Heart left ventricle (tissue), 16 donors: Measurements from ENCODE around the gene DNAL1. TPM values are rescaled to one million over a fixed set of nuclear protein-coding genes. Genes with fewer than 3 reads are reported as not detected.
"Not testable (repeated sequence)": the region's sequence is repeated elsewhere in the genome, so short reads cannot be mapped to it uniquely, and the experiment has no call there.

Experiments
- ATAC-seq, 4 donors: fragments of 200-7000 bp; cut with Tn5 transposase; one replicate each; pipeline ENCODE4 v1.9.1; 2020 to 2022; ENCODE audit warnings: moderate library complexity in 4 of 4, mild to moderate bottlenecking in 3 of 4, moderate number of reproducible peaks in 1 of 4
- DNase-seq, 5 donors: peaks; one replicate each; pipeline ENCODE4 v3.0.0-alpha.2; 2020
- H3K27ac ChIP-seq, 12 donors: fragments of 200-600 bp; sonication (generic) in 4 of 12; one replicate each; pipeline versions ENCODE4 v1.5.0 to v1.8.0; 2016 to 2022; ENCODE audit warnings: mild to moderate bottlenecking in 2 of 12
- H3K27me3 ChIP-seq, 9 donors: fragments of 200-600 bp; sonication (generic) in 2 of 9; one replicate each; pipeline versions ENCODE4 v1.5.1 to v1.8.0; 2016 to 2022; ENCODE audit warnings: mild to moderate bottlenecking in 3 of 9
- H3K36me3 ChIP-seq, 9 donors: fragments of 200-600 bp; sonication (generic) in 2 of 9; one replicate each; pipeline versions ENCODE4 v1.5.0 to v1.8.0; 2018 to 2022; ENCODE audit warnings: mild to moderate bottlenecking in 2 of 9
- H3K4me1 ChIP-seq, 12 donors: fragments of 200-600 bp; sonication (generic) in 4 of 12; one replicate each; pipeline versions ENCODE4 v1.5.0 to v1.8.0; 2016 to 2022; ENCODE audit warnings: mild to moderate bottlenecking in 3 of 12
- H3K4me3 ChIP-seq, 12 donors: fragments of 200-600 bp; sonication (generic) in 4 of 12; one replicate each; pipeline versions ENCODE4 v1.5.0 to v1.8.0; 2017 to 2022; ENCODE audit warnings: mild to moderate bottlenecking in 9 of 12, moderate library complexity in 4 of 12
- H3K9me3 ChIP-seq, 12 donors: fragments of 200-600 bp; sonication (generic) in 4 of 12; one replicate each; pipeline versions ENCODE4 v1.5.0 to v1.8.0; 2016 to 2022; ENCODE audit warnings: mild to moderate bottlenecking in 1 of 12
- POLR2A ChIP-seq, 2 donors: fragments of 450-650 bp; IDR thresholded peaks; one replicate each; pipeline ENCODE4 v1.6.1; 2017; ENCODE audit warnings: antibody characterized with exemption in 2 of 2, mild to moderate bottlenecking in 2 of 2, moderate library complexity in 2 of 2
- WGBS, 4 donors: extraction: QIAGEN DNeasy Blood & Tissue Kit in 2 of 4; methylation state at CpG; one replicate each; pipeline versions ENCODE4 v1.1.5 to v1.1.7; 2013 to 2018; 5-methylcytosine and 5-hydroxymethylcytosine counted together
- intact Hi-C, 10 donors: fragments of 100-400 bp; cut with DNase I; formaldehyde crosslinking; loops; one replicate each; pipeline versions ENCODE4 v1.11.1 to v1.14.2; 2022
- polyA plus RNA-seq, 2 donors: library from polyadenylated mRNA; stranded (reverse); fragments of 200-250 nt; gene quantifications; one replicate each; pipeline ENCODE4 v1.2.3, GENCODE V29; 2013
- total RNA-seq, 9 donors: library from RNA; depleted of rRNA in 2 of 9; stranded (reverse); fragments of >200 nt in 2 of 9; fragmentation: NEBNext Ultra II Directional in 3 of 9; extraction: Animal tissue kit (Norgen Biotek cat#: 25700) in 3 of 9; gene quantifications; one replicate each; pipeline versions ENCODE4 v1.1.0 to v1.2.4, GENCODE V29; 2016 to 2023
- TF ChIP-seq, protein P1 (sequence below), 12 donors: fragments of 200-600 bp; sonication (generic) in 4 of 12; IDR thresholded peaks; one replicate each; pipeline versions ENCODE4 v1.5.0 to v1.8.0; 2018 to 2022; ENCODE audit warnings: antibody characterized with exemption in 12 of 12, mild to moderate bottlenecking in 5 of 12
- donor health status: ischemic (EF 13 %, LVEDD 7.1; RV severe dilation, severe dysfunction).
- donor health status: healthy with polysubstance abuse.
- donor health status: DM: no; HTN: yes; CAD: no.
- donor health status: DM: no; HTN: no; CAD: no.
- donor health status: ischemic (EF 25% LVEDD 6.9; RV normal size, moderate dysfunction).
- donor health status: ischemic (EF 25% LVEDD 5.7; RV mildly dilated, moderate dysfunction).
- donor health status: healthy.
- donor health status: DM: yes; HTN: yes; CAD: no.
- donor health status: ischemic (EF 35%, LVEDD 5.7; RV mildly dilated, moderate dysfunction).
- donor health status: nonischemic (EF 11% LVEDD 7.7; RV severe dilation, severe dysfunction).
- donor health status: DM: yes; HTN: yes; CAD: no.
- donor health status: PGD.
- donor health status: ischemic (EF 29% LVEDD 5.4; RV normal size, mild dysfunction).
- donor health status: nonischemic (EF 23%, LVEDD 6.1; RV moderate dilation, normal function).

Gene DNAL1
- total and polyA plus RNA-seq, 11 donors = 5.2 to 24.5 (median 13.3) TPM

DNA sequence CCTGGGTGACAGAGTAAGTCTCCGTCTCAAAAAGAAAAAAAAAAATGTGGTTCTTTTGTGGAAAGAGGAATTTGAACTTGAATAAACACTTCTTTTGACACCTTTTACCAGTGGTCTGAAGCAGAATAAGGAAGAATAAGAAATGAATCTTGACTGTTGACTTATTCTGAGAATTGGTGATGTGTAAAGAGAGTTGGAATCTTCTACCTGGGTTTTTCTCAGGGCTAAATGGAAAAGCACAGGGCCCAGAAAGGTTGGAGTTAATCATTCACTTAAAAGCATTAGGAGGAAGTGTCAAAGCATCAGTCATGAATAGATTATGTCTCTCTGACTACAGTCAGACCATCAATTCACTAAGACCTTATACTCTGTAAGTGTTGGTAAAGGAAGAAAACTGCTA lies 55.5 kb downstream of the DNAL1 start:
- ATAC-seq (no peak), DNase-seq (no peak)
- H3K9me3 ChIP-seq = no peaks in the 10 kb centered on the region
- intact Hi-C loops = no loop called here
- TF ChIP-seq POLR2A (IDR thresholded peaks at IDR 0.05) = no peak
- TF ChIP-seq, protein P1, sequence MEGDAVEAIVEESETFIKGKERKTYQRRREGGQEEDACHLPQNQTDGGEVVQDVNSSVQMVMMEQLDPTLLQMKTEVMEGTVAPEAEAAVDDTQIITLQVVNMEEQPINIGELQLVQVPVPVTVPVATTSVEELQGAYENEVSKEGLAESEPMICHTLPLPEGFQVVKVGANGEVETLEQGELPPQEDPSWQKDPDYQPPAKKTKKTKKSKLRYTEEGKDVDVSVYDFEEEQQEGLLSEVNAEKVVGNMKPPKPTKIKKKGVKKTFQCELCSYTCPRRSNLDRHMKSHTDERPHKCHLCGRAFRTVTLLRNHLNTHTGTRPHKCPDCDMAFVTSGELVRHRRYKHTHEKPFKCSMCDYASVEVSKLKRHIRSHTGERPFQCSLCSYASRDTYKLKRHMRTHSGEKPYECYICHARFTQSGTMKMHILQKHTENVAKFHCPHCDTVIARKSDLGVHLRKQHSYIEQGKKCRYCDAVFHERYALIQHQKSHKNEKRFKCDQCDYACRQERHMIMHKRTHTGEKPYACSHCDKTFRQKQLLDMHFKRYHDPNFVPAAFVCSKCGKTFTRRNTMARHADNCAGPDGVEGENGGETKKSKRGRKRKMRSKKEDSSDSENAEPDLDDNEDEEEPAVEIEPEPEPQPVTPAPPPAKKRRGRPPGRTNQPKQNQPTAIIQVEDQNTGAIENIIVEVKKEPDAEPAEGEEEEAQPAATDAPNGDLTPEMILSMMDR (IDR thresholded peaks at IDR 0.05) = no peak
- H3K27me3 ChIP-seq = no peaks in the 10 kb centered on the region
- no peak overlapping the region for H3K4me3 ChIP-seq
- WGBS, 4 donors = 0 to 88% (median 45%) methylated on average over 1 of the region's 1 CpG
- no peaks in the 10 kb centered on the region for H3K4me1 ChIP-seq
- no peak overlapping the region for H3K27ac ChIP-seq
- peaks cover 0 to 16% (median 0%) of the 10 kb centered on the region in 9 donors for H3K36me3 ChIP-seq

DNA sequence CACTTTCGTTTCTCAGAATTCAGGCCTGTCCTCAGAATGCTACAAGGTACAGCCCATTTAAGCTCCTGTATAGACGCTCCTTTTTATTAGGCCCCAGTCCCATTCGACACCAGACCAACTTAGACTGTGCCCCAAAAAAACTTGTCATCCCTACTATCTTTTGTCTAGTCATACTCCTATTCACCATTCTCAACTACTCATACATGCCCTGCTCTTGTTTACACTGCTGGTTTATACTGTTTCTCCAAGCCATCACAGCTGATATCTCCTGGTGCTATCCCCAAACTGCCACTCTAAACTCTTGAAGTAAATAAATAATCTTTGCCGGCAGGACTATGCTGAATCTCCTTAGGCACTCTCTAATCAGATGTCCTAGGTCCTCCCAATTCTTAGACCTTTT lies 63.3 kb downstream of the DNAL1 start:
- H3K27ac ChIP-seq, H3K36me3 ChIP-seq, H3K27me3 ChIP-seq, H3K9me3 ChIP-seq, intact Hi-C loops, DNase-seq, H3K4me3 ChIP-seq, ATAC-seq: not testable (repeated sequence)
- 62 to 95% (median 91%) methylated on average over 1 to 4 of the region's 4 CpGs for WGBS, 4 donors
- peaks cover 0 to 19% (median 15%) of the 10 kb centered on the region in 12 donors for H3K4me1 ChIP-seq

DNA sequence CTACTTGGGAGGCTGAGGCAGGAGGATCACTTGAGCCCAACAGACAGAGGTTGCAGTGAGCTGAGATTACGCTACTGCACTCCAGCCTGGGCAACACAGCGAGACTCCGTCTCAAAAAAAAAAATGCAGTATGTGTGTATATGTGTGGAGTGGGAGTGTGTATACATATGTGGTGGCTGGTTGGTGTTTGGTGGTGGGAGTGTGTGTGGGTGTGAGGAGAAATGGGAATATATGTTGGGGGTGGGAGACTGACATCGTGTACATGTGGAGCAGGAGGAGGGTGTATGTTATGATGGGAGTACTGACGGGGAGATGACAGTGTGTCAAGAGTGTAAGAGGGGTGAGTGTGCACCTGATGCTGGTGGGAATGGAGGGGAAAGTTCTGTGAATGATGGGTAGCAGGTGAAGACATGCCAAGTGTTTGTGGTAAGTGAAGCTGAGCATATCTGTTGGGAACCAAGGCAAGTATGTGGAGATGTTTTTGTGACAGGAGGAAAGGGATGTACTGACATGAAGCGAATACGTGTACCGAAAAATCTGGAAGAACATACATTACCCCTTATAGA lies 65.2 kb downstream of the DNAL1 start:
- ATAC-seq (no peak), DNase-seq (no peak)
- H3K4me3 ChIP-seq = no peak overlapping the region
- TF ChIP-seq, protein P1 (IDR thresholded peaks at IDR 0.05) = no peak
- TF ChIP-seq POLR2A (IDR thresholded peaks at IDR 0.05) = no peak
- H3K27ac ChIP-seq = no peak overlapping the region
- H3K9me3 ChIP-seq = no peaks in the 10 kb centered on the region
- no peaks in the 10 kb centered on the region for H3K27me3 ChIP-seq
- peaks cover 0 to 29% (median 21%) of the 10 kb centered on the region in 12 donors for H3K4me1 ChIP-seq
- intact Hi-C loops = loop anchor here in 2 of 10 donors (5.0 to 10.0 kb wide), 2 partner anchors 63 to 65 kb away; partner anchors contain the start of gene DNAL1 (in 1 of the 2)
- WGBS, 4 donors = 92 to 93% (median 93%) methylated on average over 8 of the region's 8 CpGs
- H3K36me3 ChIP-seq = no peaks in the 10 kb centered on the region

DNA sequence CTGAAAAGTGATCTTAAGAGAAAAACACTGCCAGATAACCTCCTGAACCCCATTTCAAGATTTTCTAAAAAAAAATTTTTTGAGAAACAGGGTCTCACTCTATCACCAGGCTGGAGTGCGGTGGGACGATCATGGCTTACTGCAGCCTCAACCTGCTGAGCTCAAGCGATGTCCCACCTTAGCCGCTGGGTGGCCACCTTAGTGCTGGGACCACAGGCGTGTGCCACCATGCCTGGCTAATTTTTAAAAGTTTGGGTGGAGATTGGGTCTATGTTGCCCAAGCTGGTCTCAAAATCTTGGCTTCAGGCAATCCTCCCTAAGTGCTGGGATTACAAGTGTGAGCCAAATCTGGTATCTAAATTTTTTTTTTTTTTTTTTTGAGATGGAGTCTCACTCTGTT lies 66.0 kb downstream of the DNAL1 start:
- intact Hi-C loops = loop anchor here in 2 of 10 donors (5.0 to 10.0 kb wide), 2 partner anchors 63 to 66 kb away; partner anchors contain the start of gene DNAL1 (in 1 of the 2)
- 86 to 99% (median 93%) methylated on average over 5 of the region's 5 CpGs for WGBS, 4 donors
- H3K36me3 ChIP-seq = peaks cover 0 to 7% (median 6%) of the 10 kb centered on the region in 9 donors
- ATAC-seq (no peak), DNase-seq (no peak)
- no peak overlapping the region for H3K4me3 ChIP-seq
- no peaks in the 10 kb centered on the region for H3K27me3 ChIP-seq
- H3K4me1 ChIP-seq = peaks cover 0 to 29% (median 23%) of the 10 kb centered on the region in 12 donors
- no peaks in the 10 kb centered on the region for H3K9me3 ChIP-seq
- H3K27ac ChIP-seq = no peak overlapping the region
- TF ChIP-seq POLR2A (IDR thresholded peaks at IDR 0.05) = no peak
- TF ChIP-seq, protein P1 (IDR thresholded peaks at IDR 0.05) = no peak
